Measurements from ENCODE around the gene LRRIQ4. TPM values are rescaled to one million over a fixed set of nuclear protein-coding genes. Genes with fewer than 3 reads are reported as not detected.

Gene LRRIQ4
- total RNA-seq, 1 donor from 2014 or later: not detected

- Mint-ChIP-seq H3K27ac (ENCODE audit: unreplicated experiment) (no peak overlapping the region), H3K36me3 (ENCODE audit: low read depth) (peaks cover 34% of the 10 kb centered on the region), H3K4me1 (ENCODE audit: low read depth) (peaks cover 24% of the 10 kb centered on the region), H3K4me3 (ENCODE audit: unreplicated experiment) (no peak overlapping the region), H3K9me3 (ENCODE audit: low read depth) (no peaks in the 10 kb centered on the region), H3K27me3 (ENCODE audit: low read depth) (no peaks in the 10 kb centered on the region)
- TF ChIP-seq CTCF (IDR thresholded peaks at IDR 0.05): no peak
- no peak for DNase-seq (ENCODE audit: low spot score)
Observed at GRCh38 chr3:169777822-169778221, 34.8 kb upstream of the LRRIQ4 start.

GRCh38 chr3:169780742-169781141, 31.9 kb upstream of the LRRIQ4 start:
- DNase-seq (ENCODE audit: low spot score): no peak
- H3K9me3 Mint-ChIP-seq (ENCODE audit: low read depth): no peaks in the 10 kb centered on the region
- no peak overlapping the region for H3K27ac Mint-ChIP-seq (ENCODE audit: unreplicated experiment)
- H3K27me3 Mint-ChIP-seq (ENCODE audit: low read depth): no peaks in the 10 kb centered on the region
- peaks cover 5% of the 10 kb centered on the region for H3K4me1 Mint-ChIP-seq (ENCODE audit: low read depth)
- H3K4me3 Mint-ChIP-seq (ENCODE audit: unreplicated experiment): no peak overlapping the region
- no peak for TF ChIP-seq CTCF (IDR thresholded peaks at IDR 0.05)
- H3K36me3 Mint-ChIP-seq (ENCODE audit: low read depth): peaks cover 36% of the 10 kb centered on the region

- H3K27me3 Mint-ChIP-seq (ENCODE audit: low read depth): no peaks in the 10 kb centered on the region
- peaks cover 41% of the 10 kb centered on the region for H3K36me3 Mint-ChIP-seq (ENCODE audit: low read depth)
- H3K4me3 Mint-ChIP-seq (ENCODE audit: unreplicated experiment): no peak overlapping the region
- no peaks in the 10 kb centered on the region for H3K9me3 Mint-ChIP-seq (ENCODE audit: low read depth)
- H3K27ac Mint-ChIP-seq (ENCODE audit: unreplicated experiment): no peak overlapping the region
- peaks cover 5% of the 10 kb centered on the region for H3K4me1 Mint-ChIP-seq (ENCODE audit: low read depth)
- no peak for TF ChIP-seq CTCF (IDR thresholded peaks at IDR 0.05)
- no peak for DNase-seq (ENCODE audit: low spot score)
Observed at GRCh38 chr3:169781209-169781855, 31.3 kb upstream of the LRRIQ4 start.

GRCh38 chr3:169787120-169787519, 25.6 kb upstream of the LRRIQ4 start:
- no peak for TF ChIP-seq CTCF (IDR thresholded peaks at IDR 0.05)
- Mint-ChIP-seq H3K9me3 (ENCODE audit: low read depth) (no peaks in the 10 kb centered on the region), H3K27ac (ENCODE audit: unreplicated experiment) (no peak overlapping the region), H3K36me3 (ENCODE audit: low read depth) (peaks cover 14% of the 10 kb centered on the region), H3K4me3 (ENCODE audit: unreplicated experiment) (no peak overlapping the region), H3K4me1 (ENCODE audit: low read depth) (no peaks in the 10 kb centered on the region), H3K27me3 (ENCODE audit: low read depth) (no peaks in the 10 kb centered on the region)
- DNase-seq (ENCODE audit: low spot score): no peak

GRCh38 chr3:169787791-169788190, 24.9 kb upstream of the LRRIQ4 start:
- Mint-ChIP-seq H3K36me3 (ENCODE audit: low read depth) (peaks cover 16% of the 10 kb centered on the region), H3K4me1 (ENCODE audit: low read depth) (no peaks in the 10 kb centered on the region), H3K27ac (ENCODE audit: unreplicated experiment) (no peak overlapping the region), H3K27me3 (ENCODE audit: low read depth) (no peaks in the 10 kb centered on the region), H3K4me3 (ENCODE audit: unreplicated experiment) (no peak overlapping the region), H3K9me3 (ENCODE audit: low read depth) (no peaks in the 10 kb centered on the region)
- no peak for TF ChIP-seq CTCF (IDR thresholded peaks at IDR 0.05)
- DNase-seq (ENCODE audit: low spot score): no peak

All from chondrocyte (in vitro differentiated cells).